Osteoblast (primary cell): ENCODE data around the gene DCAF12. TPM values are rescaled to one million over a fixed set of nuclear protein-coding genes. Genes with fewer than 3 reads are reported as not detected.

Experiments used
- DNase-seq: peaks from one replicate; pipeline ENCODE4 v3.0.0; 2011; ENCODE audit warnings: low spot score, mixed read lengths; ENCODE audit not compliant: insufficient read length; ENCODE audit errors: missing footprints
- H2AFZ ChIP-seq: 2 replicates; pipeline ENCODE4 v1.6.0; 2011; ENCODE audit warnings: mild to moderate bottlenecking, low read length
- H3K27ac ChIP-seq: 2 replicates; pipeline ENCODE4 v1.5.1; 2011; ENCODE audit warnings: mild to moderate bottlenecking, low read depth, low read length, moderate library complexity
- H3K27me3 ChIP-seq: 2 replicates; pipeline ENCODE4 v1.6.0; 2012; ENCODE audit warnings: mild to moderate bottlenecking, control low read depth, inconsistent platforms, low read length, moderate library complexity; ENCODE audit not compliant: insufficient read depth
- H3K36me3 ChIP-seq: 2 replicates; pipeline ENCODE4 v1.5.1; 2011; ENCODE audit warnings: mild to moderate bottlenecking, low read length, control low read depth, moderate library complexity; ENCODE audit not compliant: insufficient read depth
- H3K4me1 ChIP-seq: 2 replicates; pipeline ENCODE4 v1.5.1; 2011; ENCODE audit warnings: mild to moderate bottlenecking, low read length, control low read depth, moderate library complexity; ENCODE audit not compliant: insufficient read depth
- H3K4me2 ChIP-seq: 2 replicates; pipeline ENCODE4 v1.6.0; 2011; ENCODE audit warnings: mild to moderate bottlenecking, low read length; ENCODE audit not compliant: insufficient read depth
- H3K4me3 ChIP-seq: fragments of 200-600 bp; sonication (generic); 3 replicates; pipeline ENCODE4 v1.5.1; 2012; ENCODE audit warnings: mild to moderate bottlenecking, low read length, inconsistent platforms; ENCODE audit not compliant: insufficient read depth
- H3K79me2 ChIP-seq: 2 replicates; pipeline ENCODE4 v1.6.0; 2012; ENCODE audit warnings: mild to moderate bottlenecking, low read length, control low read depth, inconsistent platforms; ENCODE audit not compliant: insufficient read depth
- H3K9me3 ChIP-seq: 2 replicates; pipeline ENCODE4 v1.5.1; 2011; ENCODE audit warnings: low read depth, low read length, control low read depth
- H4K20me1 ChIP-seq: 2 replicates; pipeline ENCODE4 v1.6.0; 2012; ENCODE audit warnings: mild to moderate bottlenecking, low read length, control low read depth; ENCODE audit not compliant: insufficient read depth
- CTCF ChIP-seq: IDR thresholded peaks from 2 replicates; pipeline ENCODE4 v1.5.1; 2011; ENCODE audit warnings: mild to moderate bottlenecking, low read depth, low read length, moderate library complexity; ENCODE audit errors: extremely low read depth
- total RNA-seq: library from RNA; depleted of rRNA; stranded (reverse); fragments of >200 nt; gene quantifications from 2 replicates; pipeline ENCODE4 v1.2.3, GENCODE V29; 2012

The DCAF12 gene
- total RNA-seq, 1 donor, result 21.4 TPM

DNA sequence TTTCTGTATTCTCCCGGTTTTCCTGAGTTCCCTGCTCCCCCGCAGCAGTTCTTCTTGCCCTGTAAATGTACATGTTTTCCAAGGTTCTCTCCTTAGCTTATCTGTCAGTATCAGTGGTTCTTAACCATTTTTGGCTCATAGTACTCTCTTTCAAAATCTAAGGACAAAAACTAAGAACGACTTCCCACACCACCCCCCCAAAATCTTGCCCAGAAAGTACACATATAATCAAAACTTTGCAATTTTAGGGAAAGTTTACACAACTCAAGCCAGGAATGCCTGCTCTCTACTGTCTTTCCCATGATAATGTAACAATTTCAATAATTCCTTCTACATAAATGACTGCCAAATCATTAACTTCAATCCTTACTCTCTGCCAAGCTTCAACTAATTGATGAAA, 4.5 kb downstream of the DCAF12 start:
- H4K20me1 ChIP-seq, result peaks cover 10% of the 10 kb centered on the region
- H3K4me3 ChIP-seq, result no peak overlapping the region
- no peak overlapping the region for H3K4me2 ChIP-seq
- TF ChIP-seq CTCF, result no peak
- H2AFZ ChIP-seq, result no peak overlapping the region
- H3K27me3 ChIP-seq, result no peaks in the 10 kb centered on the region
- H3K9me3 ChIP-seq, result no peaks in the 10 kb centered on the region
- no peak for DNase-seq
- H3K4me1 ChIP-seq, result peaks cover 14% of the 10 kb centered on the region
- H3K79me2 ChIP-seq, result peaks cover 79% of the 10 kb centered on the region
- H3K27ac ChIP-seq, result no peak overlapping the region
- H3K36me3 ChIP-seq, result peaks cover 36% of the 10 kb centered on the region

DNA sequence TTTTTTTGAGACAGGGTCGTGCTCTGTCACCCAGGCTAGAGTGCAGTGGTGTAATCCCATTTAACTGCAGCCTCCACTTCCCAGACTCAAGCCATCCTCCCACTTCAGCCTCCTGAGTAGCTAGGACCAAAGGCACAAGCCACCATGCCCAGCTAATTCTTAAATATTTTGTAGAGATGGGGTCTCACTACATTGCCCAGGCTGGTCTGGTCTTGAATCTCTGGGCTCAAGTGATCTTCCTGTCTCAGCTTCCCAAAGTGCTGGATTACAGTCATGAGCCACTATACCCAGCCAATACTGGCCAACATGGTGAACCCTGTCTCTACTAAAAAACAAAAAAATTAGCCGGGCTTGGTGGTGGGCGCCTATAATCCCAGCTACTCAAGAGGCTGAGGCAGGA, 6.8 kb downstream of the DCAF12 start:
- no peak for TF ChIP-seq CTCF
- H3K4me2 ChIP-seq, result no peak overlapping the region
- no peaks in the 10 kb centered on the region for H3K9me3 ChIP-seq
- no peaks in the 10 kb centered on the region for H3K27me3 ChIP-seq
- peaks cover 70% of the 10 kb centered on the region for H3K79me2 ChIP-seq
- no peak overlapping the region for H3K27ac ChIP-seq
- H4K20me1 ChIP-seq, result peaks cover 3% of the 10 kb centered on the region
- no peak overlapping the region for H2AFZ ChIP-seq
- H3K4me3 ChIP-seq, result no peak overlapping the region
- H3K36me3 ChIP-seq, result peaks cover 50% of the 10 kb centered on the region
- peaks cover 6% of the 10 kb centered on the region for H3K4me1 ChIP-seq
- no peak for DNase-seq

- Histone ChIP-seq H3K9me3 (no peaks in the 10 kb centered on the region), H3K79me2 (peaks cover 53% of the 10 kb centered on the region)
- no peak for TF ChIP-seq CTCF
Observed at GRCh38 chr9:34114436-34114835, 12.1 kb downstream of the DCAF12 start.

DNA sequence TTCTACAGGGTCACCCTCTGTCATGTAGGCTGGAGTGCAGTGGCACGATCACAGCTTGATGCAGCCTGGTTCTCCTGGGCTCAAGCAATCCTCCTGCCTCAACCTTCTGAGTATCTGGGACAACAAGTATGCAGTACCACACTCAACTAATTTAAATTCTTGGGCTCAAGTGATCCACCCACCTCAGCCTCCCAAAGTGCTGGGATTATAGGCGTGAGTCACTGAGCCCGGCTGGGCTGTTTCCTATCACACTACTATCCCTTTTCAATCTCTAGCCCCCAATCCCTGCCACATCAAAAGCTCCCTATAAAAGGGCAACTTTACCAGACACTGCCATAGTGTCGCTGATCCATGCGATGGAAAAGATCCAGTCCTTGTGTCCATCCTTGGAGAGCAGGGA, 20.4 kb downstream of the DCAF12 start:
- no peak overlapping the region for H3K4me2 ChIP-seq
- H3K36me3 ChIP-seq, result peaks cover 46% of the 10 kb centered on the region
- H3K9me3 ChIP-seq, result no peaks in the 10 kb centered on the region
- H3K27ac ChIP-seq, result no peak overlapping the region
- H3K4me1 ChIP-seq, result no peaks in the 10 kb centered on the region
- DNase-seq, result no peak
- no peak for TF ChIP-seq CTCF
- peaks cover 18% of the 10 kb centered on the region for H3K79me2 ChIP-seq
- H3K27me3 ChIP-seq, result no peaks in the 10 kb centered on the region
- no peaks in the 10 kb centered on the region for H4K20me1 ChIP-seq
- no peak overlapping the region for H3K4me3 ChIP-seq
- H2AFZ ChIP-seq, result no peak overlapping the region

More at GRCh38 chr9:34114436-34114835, 12.1 kb downstream of the DCAF12 start:
- H3K27ac ChIP-seq, result no peak overlapping the region
- H3K4me2 ChIP-seq, result no peak overlapping the region
- H2AFZ ChIP-seq, result no peak overlapping the region
- no peak for DNase-seq
- H4K20me1 ChIP-seq, result peaks cover 3% of the 10 kb centered on the region
- H3K36me3 ChIP-seq, result peaks cover 33% of the 10 kb centered on the region
- H3K4me1 ChIP-seq, result no peaks in the 10 kb centered on the region
- H3K27me3 ChIP-seq, result no peaks in the 10 kb centered on the region
- no peak overlapping the region for H3K4me3 ChIP-seq
